ENCODE measurements around the gene NSG1. TPM values are rescaled to one million over a fixed set of nuclear protein-coding genes. Genes with fewer than 3 reads are reported as not detected.
"Not testable (repeated sequence)": the region's sequence is repeated elsewhere in the genome, so short reads cannot be mapped to it uniquely, and the experiment has no call there.

Gene NSG1
- total RNA-seq, 1 donor from 2014 or later = 2.4 TPM

GRCh38 chr4:4461178-4461577 lies 74.3 kb downstream of the NSG1 start:
- no peak for DNase-seq (ENCODE audit: low read depth)
- Histone ChIP-seq H3K4me3 (ENCODE audit: low read depth, low read length) (no peak overlapping the region), H3K27me3 (ENCODE audit: control insufficient read depth, insufficient read depth, low read length) (no peaks in the 10 kb centered on the region), H3K36me3 (ENCODE audit: control insufficient read depth, insufficient read depth, low read length) (peaks cover 1% of the 10 kb centered on the region)
- no peak for FAIRE-seq
- TF ChIP-seq, protein P1, sequence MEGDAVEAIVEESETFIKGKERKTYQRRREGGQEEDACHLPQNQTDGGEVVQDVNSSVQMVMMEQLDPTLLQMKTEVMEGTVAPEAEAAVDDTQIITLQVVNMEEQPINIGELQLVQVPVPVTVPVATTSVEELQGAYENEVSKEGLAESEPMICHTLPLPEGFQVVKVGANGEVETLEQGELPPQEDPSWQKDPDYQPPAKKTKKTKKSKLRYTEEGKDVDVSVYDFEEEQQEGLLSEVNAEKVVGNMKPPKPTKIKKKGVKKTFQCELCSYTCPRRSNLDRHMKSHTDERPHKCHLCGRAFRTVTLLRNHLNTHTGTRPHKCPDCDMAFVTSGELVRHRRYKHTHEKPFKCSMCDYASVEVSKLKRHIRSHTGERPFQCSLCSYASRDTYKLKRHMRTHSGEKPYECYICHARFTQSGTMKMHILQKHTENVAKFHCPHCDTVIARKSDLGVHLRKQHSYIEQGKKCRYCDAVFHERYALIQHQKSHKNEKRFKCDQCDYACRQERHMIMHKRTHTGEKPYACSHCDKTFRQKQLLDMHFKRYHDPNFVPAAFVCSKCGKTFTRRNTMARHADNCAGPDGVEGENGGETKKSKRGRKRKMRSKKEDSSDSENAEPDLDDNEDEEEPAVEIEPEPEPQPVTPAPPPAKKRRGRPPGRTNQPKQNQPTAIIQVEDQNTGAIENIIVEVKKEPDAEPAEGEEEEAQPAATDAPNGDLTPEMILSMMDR (IDR thresholded peaks at IDR 0.05; ENCODE audit: insufficient read depth, low read length, severe bottlenecking) = no peak

DNA sequence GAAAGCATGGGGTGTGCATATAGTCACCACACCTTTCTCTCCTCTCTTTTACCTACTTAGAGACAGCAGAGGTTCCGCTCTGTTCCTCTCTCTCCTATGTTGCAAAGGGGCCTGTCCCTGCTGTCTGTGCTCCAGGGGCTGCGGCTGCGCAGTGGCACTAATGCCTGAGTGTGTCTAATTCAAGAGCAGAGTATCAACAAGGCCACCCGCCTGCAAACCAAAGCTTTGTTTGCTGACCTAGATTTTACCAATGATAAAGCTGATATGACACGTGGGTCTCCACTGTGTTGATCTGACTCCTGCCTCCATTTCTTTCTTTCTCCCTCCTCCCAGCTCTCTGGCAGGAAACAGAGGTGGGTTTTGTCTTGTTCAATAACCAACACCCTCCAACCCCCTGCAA lies 74.9 kb downstream of the NSG1 start:
- no peak for FAIRE-seq
- DNase-seq (ENCODE audit: low read depth) = no peak
- no peak overlapping the region for H3K4me3 ChIP-seq (ENCODE audit: low read depth, low read length)
- no peaks in the 10 kb centered on the region for H3K27me3 ChIP-seq (ENCODE audit: control insufficient read depth, insufficient read depth, low read length)
- no peaks in the 10 kb centered on the region for H3K36me3 ChIP-seq (ENCODE audit: control insufficient read depth, insufficient read depth, low read length)
- TF ChIP-seq, protein P1 (IDR thresholded peaks at IDR 0.05; ENCODE audit: insufficient read depth, low read length, severe bottlenecking) = no peak

- TF ChIP-seq, protein P1 (IDR thresholded peaks at IDR 0.05; ENCODE audit: insufficient read depth, low read length, severe bottlenecking) = no peak
- Histone ChIP-seq H3K4me3 (ENCODE audit: low read depth, low read length) (no peak overlapping the region), H3K36me3 (ENCODE audit: control insufficient read depth, insufficient read depth, low read length) (peaks cover 1% of the 10 kb centered on the region), H3K27me3 (ENCODE audit: control insufficient read depth, insufficient read depth, low read length) (no peaks in the 10 kb centered on the region)
- FAIRE-seq (no peak), DNase-seq (ENCODE audit: low read depth) (no peak)
Observed at GRCh38 chr4:4462970-4463369, 76.1 kb downstream of the NSG1 start.

DNA sequence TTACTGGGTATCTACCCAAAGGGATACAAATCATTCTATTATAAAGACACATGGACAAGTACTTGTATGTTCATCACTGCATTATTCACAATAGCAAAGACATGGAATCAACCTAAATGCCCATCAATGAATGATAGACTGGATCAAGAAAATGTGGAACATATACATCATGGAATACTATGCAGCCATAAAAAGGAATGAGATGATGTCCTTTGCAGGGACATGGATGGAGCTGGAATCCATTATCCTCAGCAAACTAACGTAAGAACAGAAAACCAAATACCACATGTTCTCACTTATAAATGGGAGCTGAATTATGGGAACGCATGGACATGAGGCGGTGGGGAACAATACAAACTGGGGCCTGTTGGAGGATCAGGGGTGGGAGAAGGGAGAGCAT lies 78.3 kb downstream of the NSG1 start:
- not testable (repeated sequence) for H3K27me3 ChIP-seq (ENCODE audit: control insufficient read depth, insufficient read depth, low read length); H3K36me3 ChIP-seq (ENCODE audit: control insufficient read depth, insufficient read depth, low read length); H3K4me3 ChIP-seq (ENCODE audit: low read depth, low read length); FAIRE-seq; DNase-seq (ENCODE audit: low read depth)

Other genes starting within 250 kb of the NSG1 start
- gene OTOP1, start 160.2 kb upstream of the NSG1 start, total RNA-seq = not detected in 2 replicates
- gene TMEM128, start 138.9 kb upstream of the NSG1 start, total RNA-seq = 20.0 and 29.4 TPM in 2 replicates
- gene LYAR, start 96.9 kb upstream of the NSG1 start, total RNA-seq = 18.3 and 25.3 TPM in 2 replicates
- 3.1 and 3.9 TPM in 2 replicates for gene ZBTB49, start 96.9 kb upstream of the NSG1 start, total RNA-seq
- gene STX18, start 154.9 kb downstream of the NSG1 start, total RNA-seq = 17.4 and 21.6 TPM in 2 replicates